Measurements from ENCODE around the gene SLC46A3.

DNA sequence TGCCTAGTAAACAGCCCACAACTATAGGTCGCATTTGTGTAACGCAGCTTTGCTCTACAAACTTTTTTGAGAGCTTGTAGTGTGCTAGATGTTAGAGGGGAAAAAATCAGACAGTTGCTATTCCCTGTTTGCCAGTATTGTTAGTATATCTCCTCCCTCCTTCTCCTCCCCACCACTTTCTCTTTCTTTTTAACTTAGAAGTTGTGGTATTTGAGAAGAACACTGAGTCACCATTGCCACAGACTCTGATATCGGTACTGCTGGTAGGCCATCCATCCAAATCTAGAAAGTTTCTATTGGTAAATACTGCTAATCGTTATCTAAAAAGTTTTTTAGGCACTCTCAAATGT lies 59.2 kb downstream of the SLC46A3 start:
- TF ChIP-seq, protein P1, sequence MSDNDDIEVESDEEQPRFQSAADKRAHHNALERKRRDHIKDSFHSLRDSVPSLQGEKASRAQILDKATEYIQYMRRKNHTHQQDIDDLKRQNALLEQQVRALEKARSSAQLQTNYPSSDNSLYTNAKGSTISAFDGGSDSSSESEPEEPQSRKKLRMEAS (IDR thresholded peaks at IDR 0.05), result no peak
- TF ChIP-seq GABPA (IDR thresholded peaks at IDR 0.05 in 1 of 2, conservative IDR thresholded peaks at IDR 0.05 in 1 of 2), result no peak
- TF ChIP-seq, protein P2, sequence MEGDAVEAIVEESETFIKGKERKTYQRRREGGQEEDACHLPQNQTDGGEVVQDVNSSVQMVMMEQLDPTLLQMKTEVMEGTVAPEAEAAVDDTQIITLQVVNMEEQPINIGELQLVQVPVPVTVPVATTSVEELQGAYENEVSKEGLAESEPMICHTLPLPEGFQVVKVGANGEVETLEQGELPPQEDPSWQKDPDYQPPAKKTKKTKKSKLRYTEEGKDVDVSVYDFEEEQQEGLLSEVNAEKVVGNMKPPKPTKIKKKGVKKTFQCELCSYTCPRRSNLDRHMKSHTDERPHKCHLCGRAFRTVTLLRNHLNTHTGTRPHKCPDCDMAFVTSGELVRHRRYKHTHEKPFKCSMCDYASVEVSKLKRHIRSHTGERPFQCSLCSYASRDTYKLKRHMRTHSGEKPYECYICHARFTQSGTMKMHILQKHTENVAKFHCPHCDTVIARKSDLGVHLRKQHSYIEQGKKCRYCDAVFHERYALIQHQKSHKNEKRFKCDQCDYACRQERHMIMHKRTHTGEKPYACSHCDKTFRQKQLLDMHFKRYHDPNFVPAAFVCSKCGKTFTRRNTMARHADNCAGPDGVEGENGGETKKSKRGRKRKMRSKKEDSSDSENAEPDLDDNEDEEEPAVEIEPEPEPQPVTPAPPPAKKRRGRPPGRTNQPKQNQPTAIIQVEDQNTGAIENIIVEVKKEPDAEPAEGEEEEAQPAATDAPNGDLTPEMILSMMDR (IDR thresholded peaks at IDR 0.05; ENCODE audit: low read depth, low read length, missing input control), result no peak
- no peak for TF ChIP-seq NR2F2 (IDR thresholded peaks at IDR 0.05)
- TF ChIP-seq, protein P3, sequence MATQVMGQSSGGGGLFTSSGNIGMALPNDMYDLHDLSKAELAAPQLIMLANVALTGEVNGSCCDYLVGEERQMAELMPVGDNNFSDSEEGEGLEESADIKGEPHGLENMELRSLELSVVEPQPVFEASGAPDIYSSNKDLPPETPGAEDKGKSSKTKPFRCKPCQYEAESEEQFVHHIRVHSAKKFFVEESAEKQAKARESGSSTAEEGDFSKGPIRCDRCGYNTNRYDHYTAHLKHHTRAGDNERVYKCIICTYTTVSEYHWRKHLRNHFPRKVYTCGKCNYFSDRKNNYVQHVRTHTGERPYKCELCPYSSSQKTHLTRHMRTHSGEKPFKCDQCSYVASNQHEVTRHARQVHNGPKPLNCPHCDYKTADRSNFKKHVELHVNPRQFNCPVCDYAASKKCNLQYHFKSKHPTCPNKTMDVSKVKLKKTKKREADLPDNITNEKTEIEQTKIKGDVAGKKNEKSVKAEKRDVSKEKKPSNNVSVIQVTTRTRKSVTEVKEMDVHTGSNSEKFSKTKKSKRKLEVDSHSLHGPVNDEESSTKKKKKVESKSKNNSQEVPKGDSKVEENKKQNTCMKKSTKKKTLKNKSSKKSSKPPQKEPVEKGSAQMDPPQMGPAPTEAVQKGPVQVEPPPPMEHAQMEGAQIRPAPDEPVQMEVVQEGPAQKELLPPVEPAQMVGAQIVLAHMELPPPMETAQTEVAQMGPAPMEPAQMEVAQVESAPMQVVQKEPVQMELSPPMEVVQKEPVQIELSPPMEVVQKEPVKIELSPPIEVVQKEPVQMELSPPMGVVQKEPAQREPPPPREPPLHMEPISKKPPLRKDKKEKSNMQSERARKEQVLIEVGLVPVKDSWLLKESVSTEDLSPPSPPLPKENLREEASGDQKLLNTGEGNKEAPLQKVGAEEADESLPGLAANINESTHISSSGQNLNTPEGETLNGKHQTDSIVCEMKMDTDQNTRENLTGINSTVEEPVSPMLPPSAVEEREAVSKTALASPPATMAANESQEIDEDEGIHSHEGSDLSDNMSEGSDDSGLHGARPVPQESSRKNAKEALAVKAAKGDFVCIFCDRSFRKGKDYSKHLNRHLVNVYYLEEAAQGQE (IDR thresholded peaks at IDR 0.05), result no peak
- no peak for TF ChIP-seq YY1 (IDR thresholded peaks at IDR 0.05)
- TF ChIP-seq SP1 (IDR thresholded peaks at IDR 0.05), result no peak
- TF ChIP-seq FOXA1 (IDR thresholded peaks at IDR 0.05), result no peak
- no peak for TF ChIP-seq RAD21 (IDR thresholded peaks at IDR 0.05)
- TF ChIP-seq HNF4G (IDR thresholded peaks at IDR 0.05), result no peak
- TF ChIP-seq EGR1 (IDR thresholded peaks at IDR 0.05; ENCODE audit: low read depth in 2 of 2), result no peak
- TF ChIP-seq JUND (IDR thresholded peaks at IDR 0.05), result no peak
- TF ChIP-seq, protein P4, sequence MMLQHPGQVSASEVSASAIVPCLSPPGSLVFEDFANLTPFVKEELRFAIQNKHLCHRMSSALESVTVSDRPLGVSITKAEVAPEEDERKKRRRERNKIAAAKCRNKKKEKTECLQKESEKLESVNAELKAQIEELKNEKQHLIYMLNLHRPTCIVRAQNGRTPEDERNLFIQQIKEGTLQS (IDR thresholded peaks at IDR 0.05), result no peak
